Keratinocyte (primary cell): ENCODE results near the gene MAMDC2. TPM values are rescaled to one million over a fixed set of nuclear protein-coding genes. Genes with fewer than 3 reads are reported as not detected.
A peak's percentile ranks its signal among the peaks of the same experiment; 100 is the strongest.
"Not testable (repeated sequence)": the region's sequence is repeated elsewhere in the genome, so short reads cannot be mapped to it uniquely, and the experiment has no call there.

Source experiments
- DNase-seq: peaks from one replicate; pipeline ENCODE4 v3.0.0-alpha.2; 2011; ENCODE audit warnings: low read depth, missing footprints, low spot score
- FAIRE-seq: peaks from 2 replicates; lab custom pipeline; 2011; peaks lifted over from hg19 to GRCh38; lab: Jason Lieb, UNC
- H2AFZ ChIP-seq: 2 replicates; pipeline ENCODE4 v1.6.0; 2012; ENCODE audit warnings: low read length, control low read depth, inconsistent platforms; ENCODE audit not compliant: control insufficient read depth
- H3K27ac ChIP-seq: 2 replicates; pipeline ENCODE4 v1.5.1; 2011; ENCODE audit warnings: low read length; ENCODE audit not compliant: control insufficient read depth, insufficient read depth
- H3K27me3 ChIP-seq: 3 replicates; pipeline ENCODE4 v1.6.0; 2011; ENCODE audit warnings: low read length; ENCODE audit not compliant: control insufficient read depth, insufficient read depth; ENCODE audit errors: extremely low read depth
- H3K36me3 ChIP-seq, 2 experiments: 2 replicates in 1 of 2; 3 replicates in 1 of 2; pipeline ENCODE4 v1.5.1; 2011; ENCODE audit warnings: low read length in 2 of 2, mild to moderate bottlenecking in 1 of 2; ENCODE audit not compliant: control insufficient read depth in 2 of 2, insufficient read depth in 2 of 2; ENCODE audit errors: extremely low read depth in 1 of 2
- H3K4me1 ChIP-seq: 3 replicates; pipeline ENCODE4 v1.5.1; 2011; ENCODE audit warnings: low read length; ENCODE audit not compliant: control insufficient read depth, insufficient read depth; ENCODE audit errors: extremely low read depth
- H3K4me2 ChIP-seq: 3 replicates; pipeline ENCODE4 v1.6.0; 2011; ENCODE audit warnings: low read depth, low read length; ENCODE audit not compliant: control insufficient read depth, insufficient read depth; ENCODE audit errors: extremely low read depth
- H3K4me3 ChIP-seq, 3 experiments: fragments of 200-600 bp in 1 of 3; sonication (generic) in 1 of 3; 2 replicates in 2 of 3; 3 replicates in 1 of 3; pipeline ENCODE4 v1.5.1; 2011 to 2016; ENCODE audit warnings: low read length in 3 of 3, mild to moderate bottlenecking in 3 of 3, control low read depth in 2 of 3, inconsistent platforms in 1 of 3, low read depth in 1 of 3, mixed read lengths in 1 of 3, mixed run types in 1 of 3, moderate library complexity in 1 of 3; ENCODE audit not compliant: control insufficient read depth in 2 of 3, insufficient read depth in 2 of 3; ENCODE audit errors: extremely low read depth in 1 of 3
- H3K79me2 ChIP-seq: 2 replicates; pipeline ENCODE4 v1.6.0; 2012; ENCODE audit warnings: low read length; ENCODE audit not compliant: control insufficient read depth, insufficient read depth
- H3K9ac ChIP-seq: 3 replicates; pipeline ENCODE4 v1.6.0; 2011; ENCODE audit warnings: low read length; ENCODE audit not compliant: control insufficient read depth, insufficient read depth; ENCODE audit errors: extremely low read depth
- H3K9me1 ChIP-seq: 3 replicates; pipeline ENCODE4 v1.6.0; 2011; ENCODE audit warnings: low read length; ENCODE audit not compliant: control insufficient read depth, insufficient read depth; ENCODE audit errors: extremely low read depth
- H3K9me3 ChIP-seq: 2 replicates; pipeline ENCODE4 v1.5.1; 2012; ENCODE audit warnings: low read depth, low read length; ENCODE audit not compliant: control insufficient read depth
- H4K20me1 ChIP-seq: 3 replicates; pipeline ENCODE4 v1.6.0; 2011; ENCODE audit warnings: low read length; ENCODE audit not compliant: control insufficient read depth, insufficient read depth; ENCODE audit errors: extremely low read depth
- CTCF ChIP-seq, 3 experiments: IDR thresholded peaks in 1 of 3; conservative IDR thresholded peaks in 1 of 3; optimal IDR thresholded peaks in 1 of 3; 2 replicates in 2 of 3; 3 replicates in 1 of 3; pipeline versions ENCODE3 to v1.5.1; 2011; ENCODE audit warnings: low read length in 3 of 3, mild to moderate bottlenecking in 3 of 3, moderate library complexity in 2 of 3, control low read depth in 1 of 3, inconsistent platforms in 1 of 3; ENCODE audit not compliant: insufficient read depth in 2 of 3; ENCODE audit errors: extremely low read depth in 1 of 3
- EZH2 ChIP-seq: IDR thresholded peaks from one replicate; pipeline ENCODE4 v1.6.1; 2012; ENCODE audit warnings: inconsistent platforms, mild to moderate bottlenecking, low read length, moderate library complexity
- dilution Hi-C: fragments of 300-500 bp; cut with MboI; formaldehyde crosslinking; loops from one replicate; pipeline ENCODE4 v1.7.0; 2020; ENCODE audit warnings: low sequenced_read_pairs; ENCODE audit not compliant: extremely low pct_ligation_motif_present
- polyA plus RNA-seq, 5 experiments: library from polyadenylated mRNA; depleted of rRNA in 3 of 5; stranded (reverse) in 3 of 5; stranded (forward) in 1 of 5; unstranded in 1 of 5; fragments of >200 nt; gene quantifications; 1 replicate in 1 of 5; 2 replicates in 3 of 5; 3 replicates in 1 of 5; pipeline versions ENCODE4 v1.2.1 to v1.2.3, GENCODE V29; 2011 to 2012; ENCODE audit warnings: missing spikeins in 2 of 5, low read depth in 1 of 5, low replicate concordance in 1 of 5

The MAMDC2 gene
- polyA plus RNA-seq, 1 donor (not counting 4 experiments of a cell fraction or from before 2014, with no cell fraction given) = 4.2 TPM

GRCh38 chr9:70195456-70195855 is 151.8 kb downstream of the MAMDC2 start:
- FAIRE-seq (no peak), DNase-seq (no peak)
- no peaks in the 10 kb centered on the region for H3K36me3 ChIP-seq
- no peaks in the 10 kb centered on the region for H3K9me1 ChIP-seq
- H3K4me3 ChIP-seq = no peak overlapping the region
- H3K9me3 ChIP-seq = no peaks in the 10 kb centered on the region
- H2AFZ ChIP-seq = no peak overlapping the region
- H3K9ac ChIP-seq = no peak overlapping the region
- no peaks in the 10 kb centered on the region for H4K20me1 ChIP-seq
- H3K27me3 ChIP-seq = no peaks in the 10 kb centered on the region
- TF ChIP-seq CTCF (optimal IDR thresholded peaks at IDR 0.05 in 1 of 3, IDR thresholded peaks at IDR 0.05 in 1 of 3, conservative IDR thresholded peaks at IDR 0.05 in 1 of 3; ENCODE audit: extremely low read depth in 1 of 3, insufficient read depth in 2 of 3, low read length in 3 of 3) (no peak), EZH2 (no peak)
- dilution Hi-C loops = no loop called here
- H3K79me2 ChIP-seq = no peaks in the 10 kb centered on the region
- no peak overlapping the region for H3K4me2 ChIP-seq
- H3K4me1 ChIP-seq = peaks cover 9% of the 10 kb centered on the region
- no peak overlapping the region for H3K27ac ChIP-seq

- Histone ChIP-seq H3K4me1 (peaks cover 6% of the 10 kb centered on the region), H3K4me2 (no peak overlapping the region), H3K4me3 (no peak overlapping the region), H2AFZ (no peak overlapping the region), H3K27ac (no peak overlapping the region), H3K36me3 (no peaks in the 10 kb centered on the region), H3K9me3 (no peaks in the 10 kb centered on the region), H3K9ac (no peak overlapping the region), H3K27me3 (no peaks in the 10 kb centered on the region), H3K79me2 (no peaks in the 10 kb centered on the region), H3K9me1 (no peaks in the 10 kb centered on the region), H4K20me1 (no peaks in the 10 kb centered on the region)
- TF ChIP-seq EZH2 (no peak), CTCF (optimal IDR thresholded peaks at IDR 0.05 in 1 of 3, IDR thresholded peaks at IDR 0.05 in 1 of 3, conservative IDR thresholded peaks at IDR 0.05 in 1 of 3; ENCODE audit: extremely low read depth in 1 of 3, insufficient read depth in 2 of 3, low read length in 3 of 3) (no peak)
- DNase-seq = no peak
- peak; percentile 5 for FAIRE-seq
- dilution Hi-C loops = no loop called here
These were observed 153.8 kb downstream of the MAMDC2 start for GRCh38 chr9:70197216-70198044.

GRCh38 chr9:70204743-70205142 is 161.1 kb downstream of the MAMDC2 start:
- Histone ChIP-seq H3K9ac (peak overlapping the region; percentile 58), H2AFZ (peak overlapping the region; percentile 57), H3K4me3 (peak overlapping the region; percentile 22 to 58 (median 32)), H3K27ac (peak overlapping the region; percentile 65), H3K4me1 (peaks cover 15% of the 10 kb centered on the region), H3K4me2 (peak overlapping the region; percentile 66)
- FAIRE-seq, DNase-seq, H3K36me3 ChIP-seq, dilution Hi-C loops, H4K20me1 ChIP-seq, H3K9me3 ChIP-seq, H3K9me1 ChIP-seq, H3K79me2 ChIP-seq, H3K27me3 ChIP-seq: not testable (repeated sequence)
